ENCODE data around the gene MARCHF3. TPM values are rescaled to one million over a fixed set of nuclear protein-coding genes. Genes with fewer than 3 reads are reported as not detected.

The MARCHF3 gene
- total RNA-seq, 5 donors from 2014 or later (not counting 1 experiment from before 2014, with no cell fraction given) = 5.6 to 9.9 (median 7.6) TPM

DNA sequence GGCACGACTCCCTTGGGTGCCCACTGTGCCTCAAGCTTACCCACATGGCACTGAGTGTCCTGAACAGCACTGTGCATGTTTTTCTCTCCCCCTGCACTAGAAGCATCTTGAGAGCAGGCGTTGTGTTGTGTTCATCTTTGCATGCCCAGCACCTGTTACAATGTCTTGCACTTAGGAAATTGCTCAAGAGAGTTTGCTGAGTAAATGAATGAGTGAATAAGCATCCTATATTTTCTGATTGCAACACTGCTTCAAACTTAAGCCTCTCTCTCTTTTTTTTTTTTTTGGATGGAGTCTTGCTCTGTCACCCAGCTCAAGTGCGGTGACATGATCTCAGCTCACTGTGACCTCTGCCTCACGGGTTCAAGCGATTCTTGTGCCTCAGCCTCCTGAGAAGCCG lies 158.9 kb downstream of the MARCHF3 start:
- no peak overlapping the region for H3K27ac ChIP-seq (ENCODE audit: low read length)
- CTCF ChIA-PET = no interaction called here
- Mint-ChIP-seq H3K4me3 (no peak overlapping the region), H3K27me3 (no peaks in the 10 kb centered on the region), H3K36me3 (peaks cover 11% of the 10 kb centered on the region), H3K4me1 (peaks cover 10 to 16% (median 11%) of the 10 kb centered on the region in 3 donors), H3K27ac (no peak overlapping the region), H3K9me3 (no peaks in the 10 kb centered on the region)
- WGBS (ENCODE audit: insufficient coverage) = 92% methylated on average over 3 of the region's 6 CpGs
- ATAC-seq (replicated peaks in 1 of 4) = no peak
- H3K36me3 ChIP-seq (ENCODE audit: control insufficient read depth in 2 of 2, extremely low read depth in 1 of 2, insufficient read depth in 1 of 2, low read length in 1 of 2) = no peaks in the 10 kb centered on the region
- H3K27me3 ChIP-seq (replicated peaks in 1 of 2; ENCODE audit: control insufficient read depth in 2 of 2, extremely low read depth in 1 of 2, insufficient read depth in 2 of 2, low read length in 1 of 2) = no peaks in the 10 kb centered on the region
- no peaks in the 10 kb centered on the region for H3K9me3 ChIP-seq
- no peak overlapping the region for H3K4me3 ChIP-seq (ENCODE audit: control insufficient read depth in 1 of 2, extremely low read depth in 1 of 2, low read length in 1 of 2)
- POLR2A ChIA-PET = no interaction called here
- peaks cover 7 to 8% of the 10 kb centered on the region in 2 experiments for H3K4me1 ChIP-seq (ENCODE audit: control insufficient read depth in 1 of 2, extremely low read depth in 1 of 2, insufficient read depth in 2 of 2, low read length in 2 of 2)
- DNase-seq = no peak

DNA sequence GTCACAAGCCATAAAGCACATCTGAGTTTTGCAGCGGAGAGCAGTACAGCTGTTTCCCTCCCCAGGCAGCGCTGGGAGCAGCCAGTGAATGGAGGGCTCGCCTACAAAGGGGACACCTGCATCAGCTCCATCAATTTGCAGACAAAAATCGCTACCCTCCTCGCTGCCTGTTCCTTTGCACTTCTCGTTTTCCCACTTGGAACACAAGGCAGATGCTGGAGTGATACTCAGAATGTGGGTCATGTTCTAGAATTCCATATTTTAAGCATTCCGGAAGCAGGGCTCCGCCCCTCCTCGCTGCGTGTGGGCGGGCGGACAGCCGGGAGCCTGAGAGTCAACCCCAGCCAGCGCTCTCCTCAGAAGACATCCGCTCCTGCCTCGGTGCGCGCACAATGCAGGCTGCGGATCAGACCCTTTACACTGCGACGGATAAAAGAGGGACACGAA lies 161.3 kb downstream of the MARCHF3 start:
- CTCF ChIA-PET = no interaction called here

GRCh38 chr5:126868338-126869004 lies 161.9 kb downstream of the MARCHF3 start:
- POLR2A ChIA-PET = no interaction called here
- H3K27me3 ChIP-seq (replicated peaks in 1 of 2; ENCODE audit: control insufficient read depth in 2 of 2, extremely low read depth in 1 of 2, insufficient read depth in 2 of 2, low read length in 1 of 2) = no peaks in the 10 kb centered on the region
- no peaks in the 10 kb centered on the region for H3K9me3 ChIP-seq
- peak overlapping the region; percentile 75 to 80 for H3K27ac Mint-ChIP-seq
- DNase-seq (no peak), ATAC-seq (replicated peaks in 1 of 4) (no peak)
- H3K27ac ChIP-seq (ENCODE audit: low read length) = no peak overlapping the region
- H3K4me1 ChIP-seq (ENCODE audit: control insufficient read depth in 1 of 2, extremely low read depth in 1 of 2, insufficient read depth in 2 of 2, low read length in 2 of 2) = peaks cover 7 to 8% of the 10 kb centered on the region in 2 experiments
- peak overlapping the region; percentile 29 to 64 for H3K4me3 ChIP-seq (ENCODE audit: control insufficient read depth in 1 of 2, extremely low read depth in 1 of 2, low read length in 1 of 2)
- 79% methylated on average over 9 of the region's 11 CpGs for WGBS (ENCODE audit: insufficient coverage)
- no peaks in the 10 kb centered on the region for H3K36me3 ChIP-seq (ENCODE audit: control insufficient read depth in 2 of 2, extremely low read depth in 1 of 2, insufficient read depth in 1 of 2, low read length in 1 of 2)
- peak overlapping the region; percentile 74 to 81 (median 77) for H3K4me3 Mint-ChIP-seq
- CTCF ChIA-PET = no interaction called here
- H3K4me1 Mint-ChIP-seq = peaks cover 10 to 16% (median 11%) of the 10 kb centered on the region in 3 donors
- H3K9me3 Mint-ChIP-seq = no peaks in the 10 kb centered on the region
- no peaks in the 10 kb centered on the region for H3K27me3 Mint-ChIP-seq
- peaks cover 4% of the 10 kb centered on the region for H3K36me3 Mint-ChIP-seq

More for the DNA sequence above, 161.3 kb downstream of the MARCHF3 start:
- WGBS (ENCODE audit: insufficient coverage) = 14% methylated on average over 16 of the region's 22 CpGs
- no peaks in the 10 kb centered on the region for H3K27me3 Mint-ChIP-seq
- H3K4me3 Mint-ChIP-seq = peak overlapping the region; percentile 74 to 81 (median 77)
- peak in 11 of 35 experiments; percentile 11 to 49 (median 23) for DNase-seq
- H3K27ac Mint-ChIP-seq = peak overlapping the region; percentile 50 to 80
- H3K9me3 ChIP-seq = no peaks in the 10 kb centered on the region
- H3K4me1 Mint-ChIP-seq = peaks cover 10 to 16% (median 11%) of the 10 kb centered on the region in 3 donors
- POLR2A ChIA-PET = no interaction called here
- peak overlapping the region; percentile 29 to 64 for H3K4me3 ChIP-seq (ENCODE audit: control insufficient read depth in 1 of 2, extremely low read depth in 1 of 2, low read length in 1 of 2)
- no peaks in the 10 kb centered on the region for H3K27me3 ChIP-seq (replicated peaks in 1 of 2; ENCODE audit: control insufficient read depth in 2 of 2, extremely low read depth in 1 of 2, insufficient read depth in 2 of 2, low read length in 1 of 2)
- H3K4me1 ChIP-seq (ENCODE audit: control insufficient read depth in 1 of 2, extremely low read depth in 1 of 2, insufficient read depth in 2 of 2, low read length in 2 of 2) = peaks cover 7 to 8% of the 10 kb centered on the region in 2 experiments
- H3K27ac ChIP-seq (ENCODE audit: low read length) = no peak overlapping the region
- H3K36me3 ChIP-seq (ENCODE audit: control insufficient read depth in 2 of 2, extremely low read depth in 1 of 2, insufficient read depth in 1 of 2, low read length in 1 of 2) = no peaks in the 10 kb centered on the region
- peaks cover 4% of the 10 kb centered on the region for H3K36me3 Mint-ChIP-seq
- no peaks in the 10 kb centered on the region for H3K9me3 Mint-ChIP-seq
- ATAC-seq (replicated peaks in 1 of 4) = peak; percentile 85 to 93 (median 88)

DNA sequence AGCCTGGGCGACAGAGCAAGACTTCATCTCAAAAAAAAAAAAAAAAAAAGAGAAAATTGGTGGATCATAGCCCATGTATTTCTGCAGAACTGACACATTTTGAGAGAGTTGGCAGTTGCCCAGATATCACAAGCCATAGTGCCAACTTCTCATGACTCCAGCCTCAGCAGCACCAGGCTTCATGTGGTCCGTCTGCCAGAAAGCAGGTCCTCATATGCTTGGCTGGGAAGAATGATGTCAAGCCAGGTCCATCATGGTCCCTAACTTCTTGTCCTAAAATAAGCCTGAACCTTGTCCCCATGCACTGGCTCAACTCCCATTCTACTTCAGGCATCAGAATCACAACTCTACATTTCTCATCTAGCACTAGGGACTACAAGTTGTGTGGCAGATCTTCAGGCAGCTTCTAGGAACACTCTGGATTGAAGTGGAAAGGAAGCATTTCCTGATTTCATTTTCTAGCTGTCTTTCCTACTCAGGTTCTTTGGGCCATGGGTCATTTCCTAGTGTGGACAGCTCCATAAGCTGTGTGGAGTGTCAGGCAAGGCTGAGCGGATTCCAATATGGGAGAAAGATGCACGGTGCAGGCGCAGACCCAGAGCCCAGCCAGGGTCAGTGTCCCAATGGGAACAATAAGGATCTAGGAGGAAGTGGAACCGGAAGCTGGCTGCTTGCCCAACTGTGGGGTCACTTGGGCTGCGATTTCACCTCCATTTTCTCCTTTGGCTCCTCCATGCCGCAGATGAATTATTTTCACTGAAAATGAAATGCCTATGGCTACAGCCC lies 163.3 kb downstream of the MARCHF3 start:
- POLR2A ChIA-PET = no interaction called here
- Mint-ChIP-seq H3K27ac (no peak overlapping the region), H3K4me1 (peaks cover 10 to 16% (median 11%) of the 10 kb centered on the region in 3 donors), H3K36me3 (no peaks in the 10 kb centered on the region), H3K27me3 (no peaks in the 10 kb centered on the region), H3K9me3 (no peaks in the 10 kb centered on the region), H3K4me3 (no peak overlapping the region)
- H3K27me3 ChIP-seq (replicated peaks in 1 of 2; ENCODE audit: control insufficient read depth in 2 of 2, extremely low read depth in 1 of 2, insufficient read depth in 2 of 2, low read length in 1 of 2) = no peaks in the 10 kb centered on the region
- no peaks in the 10 kb centered on the region for H3K9me3 ChIP-seq
- no peak overlapping the region for H3K27ac ChIP-seq (ENCODE audit: low read length)
- no peaks in the 10 kb centered on the region for H3K36me3 ChIP-seq (ENCODE audit: control insufficient read depth in 2 of 2, extremely low read depth in 1 of 2, insufficient read depth in 1 of 2, low read length in 1 of 2)
- peaks cover 7 to 8% of the 10 kb centered on the region in 2 experiments for H3K4me1 ChIP-seq (ENCODE audit: control insufficient read depth in 1 of 2, extremely low read depth in 1 of 2, insufficient read depth in 2 of 2, low read length in 2 of 2)
- H3K4me3 ChIP-seq (ENCODE audit: control insufficient read depth in 1 of 2, extremely low read depth in 1 of 2, low read length in 1 of 2) = no peak overlapping the region
- 100% methylated on average over 4 of the region's 8 CpGs for WGBS (ENCODE audit: insufficient coverage)
- ATAC-seq (replicated peaks in 1 of 4) (no peak), DNase-seq (no peak)
- CTCF ChIA-PET = no interaction called here

- ATAC-seq (replicated peaks in 1 of 4) (no peak), DNase-seq (no peak)
- WGBS (ENCODE audit: insufficient coverage) = 90% methylated on average over 1 of the region's 3 CpGs
- CTCF ChIA-PET = no interaction called here
- Mint-ChIP-seq H3K4me3 (no peak overlapping the region), H3K4me1 (peaks cover 10 to 16% (median 11%) of the 10 kb centered on the region in 3 donors), H3K9me3 (no peaks in the 10 kb centered on the region), H3K36me3 (no peaks in the 10 kb centered on the region), H3K27me3 (no peaks in the 10 kb centered on the region), H3K27ac (no peak overlapping the region)
- POLR2A ChIA-PET = no interaction called here
- peaks cover 7 to 8% of the 10 kb centered on the region in 2 experiments for H3K4me1 ChIP-seq (ENCODE audit: control insufficient read depth in 1 of 2, extremely low read depth in 1 of 2, insufficient read depth in 2 of 2, low read length in 2 of 2)
- no peak overlapping the region for H3K4me3 ChIP-seq (ENCODE audit: control insufficient read depth in 1 of 2, extremely low read depth in 1 of 2, low read length in 1 of 2)
- H3K36me3 ChIP-seq (ENCODE audit: control insufficient read depth in 2 of 2, extremely low read depth in 1 of 2, insufficient read depth in 1 of 2, low read length in 1 of 2) = no peaks in the 10 kb centered on the region
- H3K9me3 ChIP-seq = no peaks in the 10 kb centered on the region
- no peaks in the 10 kb centered on the region for H3K27me3 ChIP-seq (replicated peaks in 1 of 2; ENCODE audit: control insufficient read depth in 2 of 2, extremely low read depth in 1 of 2, insufficient read depth in 2 of 2, low read length in 1 of 2)
- H3K27ac ChIP-seq (ENCODE audit: low read length) = no peak overlapping the region
Observed at GRCh38 chr5:126865299-126865698, 165.1 kb downstream of the MARCHF3 start.

- no peaks in the 10 kb centered on the region for H3K9me3 ChIP-seq
- 94% methylated on average over 20 of the region's 22 CpGs for WGBS (ENCODE audit: insufficient coverage)
- Mint-ChIP-seq H3K27ac (no peak overlapping the region), H3K4me1 (peaks cover 8 to 11% (median 8%) of the 10 kb centered on the region in 3 donors), H3K9me3 (no peaks in the 10 kb centered on the region), H3K36me3 (no peaks in the 10 kb centered on the region), H3K27me3 (no peaks in the 10 kb centered on the region), H3K4me3 (no peak overlapping the region)
- no peaks in the 10 kb centered on the region for H3K36me3 ChIP-seq (ENCODE audit: control insufficient read depth in 2 of 2, extremely low read depth in 1 of 2, insufficient read depth in 1 of 2, low read length in 1 of 2)
- no peak for DNase-seq
- H3K4me3 ChIP-seq (ENCODE audit: control insufficient read depth in 1 of 2, extremely low read depth in 1 of 2, low read length in 1 of 2) = no peak overlapping the region
- ChIA-PET CTCF (no interaction called here), POLR2A (no interaction called here)
- ATAC-seq (replicated peaks in 1 of 4) = no peak
- no peaks in the 10 kb centered on the region for H3K27me3 ChIP-seq (replicated peaks in 1 of 2; ENCODE audit: control insufficient read depth in 2 of 2, extremely low read depth in 1 of 2, insufficient read depth in 2 of 2, low read length in 1 of 2)
- H3K4me1 ChIP-seq (ENCODE audit: control insufficient read depth in 1 of 2, extremely low read depth in 1 of 2, insufficient read depth in 2 of 2, low read length in 2 of 2) = peaks cover 3 to 5% of the 10 kb centered on the region in 2 experiments
- no peak overlapping the region for H3K27ac ChIP-seq (ENCODE audit: low read length)
Observed at GRCh38 chr5:126864042-126864688, 166.2 kb downstream of the MARCHF3 start.

Data from T-cell (primary cell).